Measurements from ENCODE around the gene STX1A. TPM values are rescaled to one million over a fixed set of nuclear protein-coding genes. Genes with fewer than 3 reads are reported as not detected.
A peak's percentile ranks its signal among the peaks of the same experiment; 100 is the strongest.

Gene STX1A
- total and polyA plus RNA-seq, 2 of the 4 experiments (the other 2 are of a cell fraction): 9.3 to 22.0 TPM

DNA sequence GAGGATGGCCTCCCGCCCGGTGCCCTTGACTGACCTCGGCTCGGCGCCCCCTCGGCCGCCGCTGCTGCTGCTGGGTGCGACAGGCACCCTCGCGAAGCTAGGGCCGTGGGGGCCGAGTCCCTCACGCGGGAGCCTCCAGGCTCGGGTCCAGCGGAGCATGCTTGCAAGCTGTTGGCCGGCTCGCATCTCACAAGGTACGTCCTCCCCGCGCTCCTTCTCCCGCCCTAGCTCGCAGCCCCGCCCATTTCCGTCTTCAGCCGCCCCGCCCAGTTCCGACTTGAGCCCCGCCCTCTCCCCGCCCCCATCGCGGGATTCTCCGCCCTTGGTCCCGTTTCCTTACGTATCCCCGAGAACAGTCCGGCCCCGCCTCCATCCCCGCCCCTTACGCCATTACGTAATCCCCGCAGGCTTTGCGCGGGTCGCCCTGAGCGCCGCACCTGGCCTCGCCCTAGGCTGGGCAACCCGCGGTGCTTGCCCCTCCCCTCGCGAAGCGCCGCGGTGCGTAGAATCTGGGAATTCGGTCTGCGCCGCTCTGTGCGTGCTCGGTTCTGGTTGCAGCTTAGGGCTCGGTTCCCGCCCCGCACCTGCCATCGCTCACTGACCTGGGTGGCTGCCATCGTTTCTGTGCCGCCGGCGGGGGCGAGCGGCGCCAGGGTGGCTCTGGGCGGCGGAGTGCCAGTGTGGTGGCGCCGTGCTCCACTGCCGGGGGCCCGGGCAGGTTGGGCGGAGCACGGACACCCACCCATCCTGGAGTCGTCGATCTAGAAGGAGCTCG is 19.3 kb upstream of the STX1A start, which contains the start of gene ABHD11:
TSS of gene ABHD11 (minus strand) at position 191 of the 775 bp plus-strand sequence. CDS start at position 159, 32 bp downstream.
- ATAC-seq (ENCODE audit: low read depth) (peak; percentile 94), DNase-seq (peak; percentile 93)
- peak within 1 kb of the TSS; percentile 63; the same call in 1 of the 2 replicates for H3K18ac ChIP-seq (ENCODE audit: low read depth, low read length)
- peaks cover 8% of the 10 kb centered on the region for H3K9me1 ChIP-seq (ENCODE audit: insufficient read depth, low read length)
- H3K4ac ChIP-seq (ENCODE audit: low read depth, low read length): peak within 1 kb of the TSS; percentile 73
- H3K56ac ChIP-seq (ENCODE audit: extremely low read depth, insufficient read depth, low read length): 0 out of 2 replicates have a peak within 1 kb of the TSS, but pooled peaks have one; percentile 26
- peak within 1 kb of the TSS; percentile 99 for H3K4me3 ChIP-seq (ENCODE audit: insufficient read depth, low read depth, low read length)
- TF ChIP-seq POLR2A (IDR thresholded peaks at IDR 0.05; ENCODE audit: low read depth, low read length): 0 out of 2 replicates have a peak, but pooled peaks have one; percentile 40
- TF ChIP-seq CHD1 (IDR thresholded peaks at IDR 0.05; ENCODE audit: low read depth, low read length): no peak
- TF ChIP-seq CEBPB (IDR thresholded peaks at IDR 0.05; ENCODE audit: low read depth, low read length): peak; percentile 96
- peak; percentile 63; the same call in 1 of the 2 replicates for TF ChIP-seq MXI1 (IDR thresholded peaks at IDR 0.05; ENCODE audit: borderline replicate concordance, low read depth, low read length)
- peak; percentile 83 for TF ChIP-seq MAZ (IDR thresholded peaks at IDR 0.05; ENCODE audit: borderline replicate concordance, low read depth, low read length)
- no peak within 1 kb of the TSS for H2BK20ac ChIP-seq (ENCODE audit: low read depth, low read length)
- peak within 1 kb of the TSS; percentile 83 for H2AK5ac ChIP-seq (ENCODE audit: low read depth, low read length)
- H2AFZ ChIP-seq (replicated peaks; ENCODE audit: low read length, poor library complexity): peak within 1 kb of the TSS; percentile 98
- in situ Hi-C loops (cut with MboI; ENCODE audit: low sequenced_read_pairs): no loop called here
- H2BK15ac ChIP-seq (ENCODE audit: low read depth, low read length): no peak within 1 kb of the TSS
- no peaks in the 10 kb centered on the region for H3K9me3 ChIP-seq (ENCODE audit: control insufficient read depth, insufficient read depth, low read length)
- peak within 1 kb of the TSS; percentile 83 for H2AK9ac ChIP-seq (replicated peaks; ENCODE audit: low read depth, low read length, poor library complexity)
- no TSS peak for BruUV-seq (replicated peaks)
- H3K27ac ChIP-seq (ENCODE audit: insufficient read depth, low read length): peak within 1 kb of the TSS; percentile 69
- 0 out of 2 replicates have a peak, but pooled peaks cover 6% of the 10 kb centered on the region for H3K36me3 ChIP-seq (ENCODE audit: control insufficient read depth, insufficient read depth, low read length)
- no peaks in the 10 kb centered on the region for H3K27me3 ChIP-seq (ENCODE audit: control insufficient read depth, insufficient read depth, low read length)
- H2BK120ac ChIP-seq (ENCODE audit: low read depth, low read length): peak within 1 kb of the TSS; percentile 45; the same call in 1 of the 2 replicates
- peak within 1 kb of the TSS; percentile 97 for H4K5ac ChIP-seq (ENCODE audit: low read depth, low read length)
- peaks cover 3% of the 10 kb centered on the region; the same call in 1 of the 2 replicates for H4K20me1 ChIP-seq (ENCODE audit: insufficient read depth, low read length)
- H4K91ac ChIP-seq (ENCODE audit: insufficient read depth, low read depth, low read length): peak within 1 kb of the TSS; percentile 55; the same call in 1 of the 2 replicates
- intact Hi-C loops (cut with micrococcal nuclease): loop anchor here (5.0 kb wide), 1 partner anchor 114 kb away; no protein-coding TSS in a partner anchor
- ChIA-PET CTCF (interaction anchor here (1.6 kb wide), 1 partner anchor 13 kb away, joined by 6 read pairs; no protein-coding TSS in a partner anchor), POLR2A (ENCODE audit: unreplicated experiment) (no interaction called here)
- H3K79me1 ChIP-seq (ENCODE audit: low read depth in 1 of 2, low read length in 2 of 2): peaks cover 5 to 27% of the 10 kb centered on the region in 2 experiments; a peak in 3 of 4 replicates
- WGBS, 2 experiments (ENCODE audit: extremely low coverage in 2 of 2, insufficient read length in 1 of 2): 1% methylated on average over 40 of the region's 84 CpGs; no CpG with 5 or more reads in 1 of the 2 experiments
- peak within 1 kb of the TSS; percentile 54 to 84 for H4K8ac ChIP-seq (ENCODE audit: low read depth in 2 of 2, low read length in 2 of 2)
- peaks cover 7% of the 10 kb centered on the region for H3K4me1 ChIP-seq (ENCODE audit: control insufficient read depth, insufficient read depth, low read length)
- H3K23ac ChIP-seq (ENCODE audit: low read depth, low read length): peak within 1 kb of the TSS; percentile 38
- H3K4me2 ChIP-seq (ENCODE audit: low read depth, low read length): peak within 1 kb of the TSS; percentile 95
- peak within 1 kb of the TSS; percentile 1 for H2BK5ac ChIP-seq (ENCODE audit: low read depth, low read length, poor library complexity, severe bottlenecking)
- H3K14ac ChIP-seq (replicated peaks; ENCODE audit: low read depth, low read length): peak within 1 kb of the TSS; percentile 48
- peak within 1 kb of the TSS; percentile 79 for H3K9ac ChIP-seq (ENCODE audit: low read depth, low read length)
- dilution Hi-C loops (cut with HindIII; ENCODE audit: low sequenced_read_pairs, unreplicated experiment): no loop called here
